Stimulated activated CD4-positive, alpha-beta T cell treated with anti-CD3 and anti-CD28 coated beads, Interleukin-4, amount 100 ng/mL, for 48 hours (primary cell): ENCODE measurements around the gene SMIM32.

Source experiments
- DNase-seq, 2 donors: peaks; one replicate each; pipeline ENCODE4 v3.0.0-alpha.2; 2020; ENCODE audit warnings: low read depth in 2 of 2

The SMIM32 gene

GRCh38 chr5:136186796-136187195 is 6.2 kb downstream of the SMIM32 start:
- no peak for DNase-seq

GRCh38 chr5:136185974-136186665 is 6.8 kb downstream of the SMIM32 start:
- DNase-seq: no peak

GRCh38 chr5:136182618-136183017 is 10.3 kb downstream of the SMIM32 start:
- no peak for DNase-seq

- no peak for DNase-seq
Observed at GRCh38 chr5:136174021-136174659, 18.8 kb downstream of the SMIM32 start.

- DNase-seq: no peak
Observed at GRCh38 chr5:136169218-136169617, 23.7 kb downstream of the SMIM32 start.

GRCh38 chr5:136166909-136167308 is 26.1 kb downstream of the SMIM32 start:
- no peak for DNase-seq

GRCh38 chr5:136164226-136164625 is 28.7 kb downstream of the SMIM32 start:
- DNase-seq: no peak

- no peak for DNase-seq
Observed at GRCh38 chr5:136162008-136162407, 31.0 kb downstream of the SMIM32 start.

- DNase-seq: no peak
Observed at GRCh38 chr5:136159457-136159856, 33.5 kb downstream of the SMIM32 start.

- DNase-seq: no peak
Observed at GRCh38 chr5:136157514-136157913, 35.4 kb downstream of the SMIM32 start.

- no peak for DNase-seq
Observed at GRCh38 chr5:136155761-136156160, 37.2 kb downstream of the SMIM32 start.

GRCh38 chr5:136155078-136155477 is 37.9 kb downstream of the SMIM32 start:
- DNase-seq: no peak

- no peak for DNase-seq
Observed at GRCh38 chr5:136153581-136154236, 39.3 kb downstream of the SMIM32 start.

GRCh38 chr5:136149891-136150290 is 43.1 kb downstream of the SMIM32 start:
- DNase-seq: no peak

GRCh38 chr5:136147632-136148031 is 45.3 kb downstream of the SMIM32 start:
- DNase-seq: no peak

- no peak for DNase-seq
Observed at GRCh38 chr5:136146201-136146600, 46.8 kb downstream of the SMIM32 start.

- DNase-seq: no peak
Observed at GRCh38 chr5:136145030-136145429, 47.9 kb downstream of the SMIM32 start.

- DNase-seq: no peak
Observed at GRCh38 chr5:136143763-136144162, 49.2 kb downstream of the SMIM32 start.

- no peak for DNase-seq
Observed at GRCh38 chr5:136143312-136143711, 49.6 kb downstream of the SMIM32 start.

- no peak for DNase-seq
Observed at GRCh38 chr5:136141561-136141960, 51.4 kb downstream of the SMIM32 start.
